WTC11 (cell line): ENCODE measurements around the gene AOAH.

ENCODE experiments used
- CTCF ChIP-seq: fragments of 200-600 bp; IDR thresholded peaks from 2 replicates; pipeline ENCODE4 v1.8.0; 2022; ENCODE audit warnings: antibody characterized with exemption
- ELF4 ChIP-seq: sonication (generic); formaldehyde crosslinking; IDR thresholded peaks from 2 replicates; pipeline ENCODE4 v1.8.1; 2022; ENCODE audit warnings: low read depth, mild to moderate bottlenecking, moderate library complexity, missing genetic modification reagents
- KAT7 ChIP-seq: sonication (generic); formaldehyde crosslinking; IDR thresholded peaks from 2 replicates; pipeline ENCODE4 v1.8.1; 2023; ENCODE audit warnings: missing genetic modification reagents, mild to moderate bottlenecking, borderline replicate concordance
- NFATC4 ChIP-seq: fragments of 250-450 bp; sonication (Bioruptor Pico); IDR thresholded peaks from 2 replicates; pipeline ENCODE4 v1.9.0; 2021; ENCODE audit warnings: mild to moderate bottlenecking
- ZNF138 ChIP-seq: sonication (generic); formaldehyde crosslinking; conservative IDR thresholded peaks from 2 replicates; pipeline ENCODE4 v1.8.1; 2022; ENCODE audit warnings: mild to moderate bottlenecking, moderate library complexity, missing genetic modification reagents
- ZNF512 ChIP-seq: sonication (generic); formaldehyde crosslinking; IDR thresholded peaks from 2 replicates; pipeline ENCODE4 v1.8.1; 2022; ENCODE audit warnings: missing genetic modification reagents, borderline replicate concordance

GRCh38 chr7:36668750-36669149 is 55.5 kb downstream of the AOAH start:
- TF ChIP-seq CTCF (no peak), KAT7 (CRISPR knock-in tag) (no peak), ZNF138 (CRISPR knock-in tag) (no peak), ZNF512 (no peak), ELF4 (no peak), NFATC4 (CRISPR knock-in tag) (no peak)
